Thyroid gland (tissue), 4 donors: ENCODE data around the gene CDK10.

Experiments used
- CTCF ChIP-seq, 6 experiments: fragments of 200-600 bp in 3 of 6; fragments of 450-650 bp in 3 of 6; sonication (generic) in 3 of 6; IDR thresholded peaks; one replicate each; pipeline ENCODE4 v1.5.1; 2016 to 2019; ENCODE audit warnings: antibody characterized with exemption in 6 of 6, mild to moderate bottlenecking in 2 of 6, inconsistent platforms in 1 of 6, moderate library complexity in 1 of 6
- POLR2A ChIP-seq, 2 donors: fragments of 450-650 bp; IDR thresholded peaks; one replicate each; pipeline ENCODE4 v1.6.1; 2017; ENCODE audit warnings: antibody characterized with exemption in 2 of 2, mild to moderate bottlenecking in 2 of 2, moderate library complexity in 1 of 2

- TF ChIP-seq CTCF (IDR thresholded peaks at IDR 0.05) = no peak
- TF ChIP-seq POLR2A (IDR thresholded peaks at IDR 0.05) = no peak
These were observed 1.9 kb downstream of the CDK10 start for GRCh38 chr16:89688395-89688794.
